CD4-positive, alpha-beta T cell treated with Interferon alpha-2 for 1 hour (primary cell): Measurements from ENCODE around the gene KIFC1.
"Not testable (repeated sequence)": the region's sequence is repeated elsewhere in the genome, so short reads cannot be mapped to it uniquely, and the experiment has no call there.

ENCODE experiments used
- DNase-seq, 2 donors: peaks; one replicate each; pipeline ENCODE4 v3.0.0-alpha.2; 2020 to 2022

KIFC1 gene, protein sequence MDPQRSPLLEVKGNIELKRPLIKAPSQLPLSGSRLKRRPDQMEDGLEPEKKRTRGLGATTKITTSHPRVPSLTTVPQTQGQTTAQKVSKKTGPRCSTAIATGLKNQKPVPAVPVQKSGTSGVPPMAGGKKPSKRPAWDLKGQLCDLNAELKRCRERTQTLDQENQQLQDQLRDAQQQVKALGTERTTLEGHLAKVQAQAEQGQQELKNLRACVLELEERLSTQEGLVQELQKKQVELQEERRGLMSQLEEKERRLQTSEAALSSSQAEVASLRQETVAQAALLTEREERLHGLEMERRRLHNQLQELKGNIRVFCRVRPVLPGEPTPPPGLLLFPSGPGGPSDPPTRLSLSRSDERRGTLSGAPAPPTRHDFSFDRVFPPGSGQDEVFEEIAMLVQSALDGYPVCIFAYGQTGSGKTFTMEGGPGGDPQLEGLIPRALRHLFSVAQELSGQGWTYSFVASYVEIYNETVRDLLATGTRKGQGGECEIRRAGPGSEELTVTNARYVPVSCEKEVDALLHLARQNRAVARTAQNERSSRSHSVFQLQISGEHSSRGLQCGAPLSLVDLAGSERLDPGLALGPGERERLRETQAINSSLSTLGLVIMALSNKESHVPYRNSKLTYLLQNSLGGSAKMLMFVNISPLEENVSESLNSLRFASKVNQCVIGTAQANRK

DNA sequence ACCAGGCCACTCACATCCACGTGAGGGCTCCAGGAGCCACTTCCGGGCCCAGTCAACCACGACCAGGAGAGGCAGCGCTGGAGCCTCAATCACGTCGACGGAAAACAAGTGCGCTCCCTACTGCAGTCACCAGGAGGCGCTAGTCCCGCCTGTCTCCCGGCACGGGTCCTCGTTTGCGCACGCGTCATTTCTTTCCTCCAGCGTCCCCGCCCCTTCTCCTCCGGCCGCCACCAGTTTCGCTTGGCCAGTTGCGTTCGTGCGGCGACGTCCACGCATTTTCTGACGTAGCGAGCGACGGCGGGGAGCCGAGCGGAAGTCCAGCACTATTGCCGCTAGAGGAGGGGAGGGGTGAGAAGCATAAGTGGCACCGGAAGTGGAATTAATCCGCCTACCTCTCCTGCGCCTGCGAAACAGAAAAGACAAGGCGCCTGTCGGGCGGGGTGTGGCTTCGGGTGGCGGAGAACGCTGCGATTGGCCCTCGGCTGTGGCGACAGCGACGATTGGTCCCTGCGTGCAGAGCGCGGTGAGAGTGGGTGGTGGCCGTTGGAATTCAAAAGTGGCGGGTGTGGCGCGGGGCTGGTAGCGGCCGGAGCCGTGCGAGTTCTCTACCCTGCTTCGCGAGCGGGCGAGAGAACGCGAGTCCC is at the start of gene KIFC1:
KIFC1 (plus strand) TSS at position 546 of the 644 bp plus-strand sequence. CDS start 163 bp downstream, outside the sequence.
- DNase-seq: peak; percentile 99 to 100

DNA sequence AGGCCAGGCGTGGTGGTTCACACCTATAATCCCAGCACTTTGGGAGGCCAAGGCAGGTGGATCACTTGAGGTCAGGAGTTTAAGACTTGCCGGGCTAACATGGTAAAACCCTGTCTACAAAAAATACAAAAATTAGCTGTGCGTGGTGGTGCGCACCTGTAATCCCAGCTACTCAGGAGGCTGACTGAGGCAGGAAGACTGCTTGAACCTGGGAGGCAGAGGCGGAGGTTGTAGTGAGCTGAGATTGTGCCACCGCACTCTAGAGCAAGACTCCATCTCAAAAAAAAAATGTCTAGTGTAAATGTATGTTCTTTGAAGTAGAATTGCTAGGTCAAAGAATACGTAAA is 48.0 kb upstream of the KIFC1 start:
- not testable (repeated sequence) for DNase-seq

DNA sequence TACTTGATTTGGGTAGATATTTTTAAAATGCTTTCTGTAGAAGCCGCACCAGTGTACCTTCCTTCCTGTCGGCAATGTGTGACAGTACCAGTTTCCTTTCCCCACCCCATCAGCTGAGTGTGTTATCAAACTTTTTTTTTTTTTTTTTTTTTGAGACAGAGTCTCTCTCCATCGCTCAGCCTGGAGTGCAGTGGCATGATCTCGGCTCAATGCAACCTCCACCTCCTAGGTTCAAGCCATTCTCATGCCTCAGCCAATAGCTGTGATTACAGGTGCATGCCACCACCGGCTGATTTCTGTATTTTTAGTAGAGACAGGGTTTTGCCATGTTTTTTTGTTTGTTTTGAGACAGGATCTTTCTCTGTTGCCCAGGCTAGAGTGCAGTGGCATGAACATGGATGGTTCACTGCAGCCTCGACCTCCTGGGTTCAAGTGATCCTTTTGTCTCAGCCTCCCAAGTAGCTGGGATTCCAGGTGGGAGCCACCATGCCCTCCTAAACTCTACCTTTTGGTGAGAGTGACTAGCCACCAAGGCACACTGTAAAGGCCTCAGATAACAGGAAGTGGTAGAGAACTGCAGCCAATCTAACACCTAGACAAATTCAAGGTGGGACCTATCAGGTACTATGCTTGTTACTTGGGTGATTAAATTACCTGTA is 47.5 kb upstream of the KIFC1 start:
- peak; percentile 83 to 88 for DNase-seq

DNA sequence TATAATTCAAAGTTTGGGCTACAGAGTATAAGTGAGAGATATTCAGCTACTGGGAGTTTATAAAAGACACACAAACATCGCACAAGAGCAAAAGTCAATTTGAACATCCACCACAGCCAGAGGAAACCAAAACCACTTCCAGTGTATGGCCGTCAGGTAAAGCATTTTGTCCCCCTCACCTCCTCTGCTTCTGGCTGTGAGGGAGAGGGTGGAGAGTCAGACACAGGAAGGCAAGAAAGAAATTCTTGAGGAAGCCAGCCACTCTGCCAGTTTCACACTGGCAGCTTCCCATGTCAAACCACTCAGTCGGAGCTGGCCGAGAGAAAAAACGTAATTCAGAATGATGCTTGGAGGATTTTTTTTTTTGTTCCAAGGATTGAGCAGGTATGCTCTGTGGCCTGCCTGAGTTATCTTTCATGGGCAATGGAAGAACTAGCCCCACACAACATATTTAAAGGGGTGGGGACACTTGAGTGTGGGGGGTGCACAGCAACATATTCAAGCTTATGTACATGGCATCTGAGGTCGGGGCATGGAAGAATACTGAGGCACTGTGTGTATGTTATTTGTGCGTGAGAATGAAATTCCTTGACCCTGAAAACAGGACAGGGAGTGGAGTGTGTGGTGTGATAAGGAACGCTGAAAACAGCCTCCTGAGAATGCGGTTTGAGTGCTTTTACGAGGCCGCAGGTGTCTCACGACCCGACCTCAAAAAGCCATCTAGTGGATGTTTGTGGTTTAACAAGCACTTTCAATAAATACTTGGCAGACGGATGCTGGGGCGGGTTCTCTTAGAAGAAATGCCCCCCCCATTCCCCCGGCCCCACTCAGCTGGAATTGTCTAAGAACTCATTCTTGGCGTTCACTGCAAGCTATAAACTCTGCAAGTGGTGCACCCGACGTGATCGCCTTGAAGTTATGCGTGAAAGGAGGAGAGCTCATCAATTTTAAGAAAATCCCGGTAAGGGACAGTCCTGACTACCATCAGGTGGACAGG is 46.6 kb upstream of the KIFC1 start:
- peak; percentile 79 to 90 for DNase-seq

DNA sequence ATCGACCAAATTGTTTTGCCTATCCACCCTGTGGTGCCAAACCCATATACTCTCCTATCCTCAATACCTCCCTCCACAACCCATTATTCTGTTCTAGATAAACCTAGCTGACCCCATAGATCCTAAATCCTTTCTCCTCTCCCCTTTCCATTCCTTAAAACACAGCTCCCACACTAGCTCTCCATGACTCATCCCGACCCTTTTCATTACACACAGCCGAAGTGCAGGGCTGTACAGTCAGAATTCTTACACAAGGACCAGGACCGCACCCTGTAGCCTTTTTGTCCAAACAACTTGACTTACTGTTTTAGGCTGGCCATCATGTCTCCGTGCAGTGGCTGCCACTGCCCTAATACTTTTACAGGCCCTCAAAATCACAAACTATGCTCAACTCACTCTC is 44.7 kb upstream of the KIFC1 start:
- DNase-seq: not testable (repeated sequence)

DNA sequence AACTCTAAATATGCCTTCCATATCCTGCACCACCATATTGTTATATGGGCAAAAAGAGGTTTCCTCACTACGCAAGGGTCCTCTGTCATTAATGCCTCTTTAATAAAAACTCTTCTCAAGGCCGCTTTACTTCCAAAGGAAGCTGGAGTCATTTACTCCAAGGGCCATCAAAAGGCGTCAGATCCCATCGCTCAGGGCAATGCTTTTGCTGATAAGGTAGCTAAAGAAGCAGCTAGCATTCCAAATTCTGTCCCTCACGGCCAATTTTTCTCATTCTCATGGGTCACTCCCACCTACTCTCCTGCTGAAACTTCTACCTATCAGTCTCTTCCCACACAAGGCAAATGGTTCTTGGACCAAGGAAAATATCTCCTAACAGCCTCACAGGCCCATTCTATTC is 43.8 kb upstream of the KIFC1 start:
- DNase-seq: no peak

DNA sequence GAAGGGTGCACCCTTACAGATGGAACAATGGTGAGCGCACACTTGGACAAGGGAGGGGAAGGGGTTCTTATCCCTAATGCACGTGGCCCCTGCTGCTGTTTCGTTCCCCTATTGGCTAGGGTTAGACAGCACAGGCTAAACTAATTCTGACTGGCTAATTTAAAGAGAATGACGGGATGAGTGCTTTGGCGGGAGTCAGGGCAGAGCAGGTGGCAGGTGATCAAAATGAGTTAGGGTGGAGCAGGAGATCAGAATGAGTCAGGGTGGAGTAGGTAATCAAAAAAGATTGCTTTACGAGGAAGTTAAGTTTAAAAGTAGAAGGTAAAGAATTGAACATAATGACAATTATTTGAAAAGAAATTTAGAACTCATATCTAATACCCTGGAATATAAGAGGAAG is 35.8 kb upstream of the KIFC1 start:
- DNase-seq: not testable (repeated sequence)

DNA sequence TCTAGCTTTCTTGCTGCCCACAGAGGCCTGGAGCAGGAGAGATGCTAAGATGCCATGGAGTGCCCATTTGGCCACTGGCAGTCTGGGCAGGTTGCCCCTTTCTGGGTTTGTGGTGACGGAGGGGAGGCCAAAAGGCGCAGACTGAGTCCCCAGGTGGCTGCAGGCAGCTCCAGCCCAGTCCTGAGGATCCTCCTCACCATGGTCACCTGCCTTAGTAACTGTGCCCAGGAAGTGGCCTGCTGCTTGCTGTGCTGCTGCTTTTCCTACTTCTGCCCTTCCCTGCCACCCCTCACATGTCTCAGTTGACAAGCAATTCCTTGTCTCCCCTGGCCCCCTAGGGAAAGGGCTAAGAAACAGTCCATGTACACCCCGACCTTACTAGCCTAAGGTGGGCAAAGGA is 35.3 kb upstream of the KIFC1 start:
- no peak for DNase-seq

DNA sequence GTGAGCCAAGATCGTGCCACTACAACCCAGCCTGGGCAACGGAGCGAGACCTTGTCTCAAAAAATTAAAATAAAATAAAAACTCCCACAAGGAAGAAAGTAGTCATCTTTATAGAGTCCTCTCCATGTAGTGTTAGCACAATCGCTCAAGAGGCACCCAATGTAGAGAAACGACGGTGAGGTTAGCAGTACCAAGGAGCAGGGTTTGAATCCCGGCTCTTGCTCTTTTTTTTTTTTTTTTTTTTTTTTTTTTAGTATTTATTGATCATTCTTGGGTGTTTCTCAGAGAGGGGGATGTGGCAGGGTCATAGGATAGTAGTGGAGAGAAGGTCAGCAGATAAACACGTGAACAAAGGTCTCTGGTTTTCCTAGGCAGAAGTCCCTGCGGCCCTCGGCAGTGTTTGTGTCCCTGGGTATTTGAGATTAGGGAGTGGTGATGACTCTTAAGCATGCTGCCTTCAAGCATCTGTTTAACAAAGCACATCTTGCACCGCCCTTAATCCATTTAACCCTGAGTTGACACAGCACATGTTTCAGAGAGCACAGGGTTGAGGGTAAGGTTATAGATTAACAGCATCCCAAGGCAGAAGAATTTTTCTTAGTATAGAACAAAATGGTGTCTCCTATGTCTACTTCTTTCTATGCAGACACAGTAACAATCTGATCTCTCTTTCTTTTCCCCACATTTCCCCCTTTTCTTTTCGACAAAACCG is 34.3 kb upstream of the KIFC1 start:
- not testable (repeated sequence) for DNase-seq

DNA sequence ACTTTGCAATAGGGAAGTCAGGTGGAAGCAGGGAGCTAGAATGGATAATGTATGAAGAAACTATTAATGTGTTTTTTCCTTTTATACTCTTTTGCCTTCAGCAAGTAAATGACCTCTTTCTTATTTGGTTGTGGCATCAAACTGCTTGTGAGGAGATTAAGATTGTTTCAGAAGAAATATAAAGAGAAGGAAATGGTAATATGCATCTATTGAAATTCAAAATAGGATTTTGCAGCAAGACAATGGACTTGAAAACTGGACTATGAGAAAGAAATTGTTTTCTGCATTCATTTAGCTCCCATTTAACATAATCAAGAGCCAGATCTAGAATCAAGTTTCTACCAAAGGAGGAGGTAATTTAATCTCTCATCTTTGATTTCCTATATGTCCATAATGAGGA is 32.3 kb upstream of the KIFC1 start:
- no peak for DNase-seq

DNA sequence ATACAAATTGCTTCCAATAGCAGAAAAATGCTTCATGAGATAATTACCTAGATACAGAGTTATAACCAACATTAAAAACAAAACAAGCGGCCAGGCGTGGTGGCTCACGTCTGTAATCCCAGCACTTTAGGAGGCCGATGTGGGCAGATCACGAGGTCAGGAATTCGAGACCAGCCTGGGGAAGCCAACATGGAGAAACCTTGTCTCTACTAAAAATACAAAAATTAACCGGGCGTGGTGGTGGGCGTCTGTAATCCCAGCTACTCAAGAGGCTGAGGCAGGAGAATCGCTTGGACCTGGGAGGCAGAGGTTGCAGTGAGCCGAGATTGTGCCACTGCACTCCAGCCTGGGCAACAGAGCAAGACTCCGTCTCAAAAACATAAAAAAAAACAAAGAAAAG is 28.1 kb upstream of the KIFC1 start:
- not testable (repeated sequence) for DNase-seq

DNA sequence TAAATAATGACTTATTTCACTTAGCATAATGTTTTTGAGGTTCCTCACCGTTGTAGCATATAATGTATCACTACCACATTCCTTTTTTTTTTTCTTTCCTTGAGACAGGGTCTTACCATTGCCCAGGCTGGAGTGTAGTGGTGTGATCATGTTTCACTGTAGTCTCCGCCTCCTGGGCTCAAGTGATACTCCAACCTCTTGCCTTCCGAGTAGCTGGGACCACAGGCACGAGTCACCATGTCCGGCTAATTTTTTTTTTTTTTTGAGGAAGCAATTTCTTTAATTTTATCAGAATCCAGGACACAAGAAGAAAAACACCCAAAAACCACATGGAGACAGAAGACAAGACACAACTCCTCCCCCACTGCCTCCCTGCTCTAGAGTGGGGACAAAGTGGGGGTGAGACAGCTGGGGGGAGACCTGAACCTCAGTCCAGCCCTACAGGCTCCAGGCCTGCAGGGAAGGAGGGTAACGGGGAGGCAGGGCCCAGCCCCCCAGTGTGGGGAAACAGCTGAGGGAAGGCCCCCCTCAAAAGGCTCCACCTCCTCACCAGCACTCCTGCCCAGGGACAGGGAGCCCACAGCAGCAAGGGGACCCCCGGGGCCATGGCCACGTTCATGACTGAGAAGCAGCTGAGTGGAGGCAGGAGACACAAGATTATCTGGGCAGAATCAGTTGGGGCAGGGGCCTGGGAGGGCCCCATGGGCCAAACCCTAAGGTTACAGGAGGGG is 27.0 kb upstream of the KIFC1 start:
- DNase-seq: not testable (repeated sequence)

DNA sequence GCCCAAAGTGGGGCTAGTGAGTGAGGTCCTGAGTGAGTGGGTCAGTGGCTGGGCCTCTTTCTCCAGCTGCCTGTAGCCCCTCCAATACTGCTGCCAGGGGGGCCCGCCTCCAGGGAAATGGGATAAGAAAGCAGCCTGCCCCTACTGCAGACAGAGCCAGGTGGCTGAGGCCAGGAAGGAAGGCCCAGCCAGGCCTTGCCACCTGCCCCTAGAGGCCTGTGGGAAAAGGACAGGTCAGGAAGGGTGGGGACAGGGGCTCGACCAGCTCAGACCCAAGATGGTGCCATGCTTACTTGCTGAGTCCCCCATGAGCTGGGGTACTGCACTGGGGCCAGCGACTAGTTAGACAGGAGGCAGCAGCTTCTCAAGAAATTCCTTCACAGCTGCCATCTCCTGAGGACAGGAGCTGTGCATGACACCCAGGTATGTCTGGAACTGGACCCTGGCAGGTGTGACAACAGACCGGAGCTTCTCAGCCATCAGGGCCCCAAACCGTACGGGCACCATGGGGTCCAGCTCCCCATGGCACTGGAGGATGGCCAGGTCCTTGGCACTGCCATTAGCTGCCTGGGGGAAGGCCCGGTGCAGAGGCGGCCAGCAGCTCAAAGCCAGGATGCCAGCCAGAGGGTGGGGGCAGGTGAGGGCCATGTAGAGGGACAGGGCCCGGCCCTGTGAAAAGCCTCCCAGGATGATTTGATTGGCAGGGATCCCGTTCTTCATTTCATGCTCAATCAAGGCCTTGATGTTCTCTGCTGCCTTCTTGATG is 26.2 kb upstream of the KIFC1 start:
- DNase-seq: not testable (repeated sequence)

DNA sequence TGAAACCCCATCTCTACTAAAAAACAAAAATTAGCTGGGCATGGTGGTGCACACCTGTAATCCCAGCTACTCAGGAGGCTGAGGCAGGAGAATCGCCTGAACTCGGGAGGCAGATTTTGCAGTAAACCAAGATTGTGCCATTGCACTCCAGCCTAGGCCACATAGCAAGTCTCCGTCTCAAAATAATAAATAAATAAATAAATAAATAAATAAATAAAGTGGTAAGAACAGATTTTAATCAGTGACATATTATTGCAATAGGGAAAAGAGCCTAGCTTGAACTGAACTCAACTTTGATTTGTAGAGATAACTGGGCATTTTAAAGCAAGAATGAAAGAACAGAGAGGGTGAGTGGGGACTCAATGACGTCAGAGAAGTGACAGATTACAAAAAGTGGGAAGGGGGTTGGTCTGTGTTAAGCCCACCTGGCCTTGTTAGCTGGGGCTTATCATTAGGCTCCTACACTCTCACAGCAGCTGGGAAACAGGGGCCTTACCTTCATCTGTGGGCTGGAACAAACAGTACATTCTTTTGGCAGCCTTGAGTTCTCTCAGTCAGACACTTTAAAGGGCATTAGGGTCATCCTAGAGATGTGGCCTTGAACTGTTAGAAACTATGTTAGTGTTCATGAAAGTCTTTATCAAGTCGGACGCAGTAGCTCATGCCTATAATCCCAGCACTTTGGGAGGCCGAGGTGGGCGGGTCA is 24.5 kb upstream of the KIFC1 start:
- no peak for DNase-seq

DNA sequence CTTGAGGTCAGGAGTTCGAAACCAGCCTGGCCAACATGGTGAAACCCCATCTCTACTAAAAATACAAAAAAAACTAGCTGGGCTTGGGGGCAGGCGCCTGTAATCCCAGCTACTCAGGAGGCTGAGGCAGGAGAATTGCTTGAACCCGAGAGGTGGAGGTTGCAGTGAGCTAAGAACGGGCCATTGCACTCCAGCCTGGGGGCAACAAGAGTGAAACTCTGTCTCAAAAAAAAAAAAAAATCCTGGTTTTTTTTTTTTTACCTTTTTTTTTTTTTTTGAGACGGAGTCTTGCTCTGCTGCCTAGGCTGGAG is 24.0 kb upstream of the KIFC1 start:
- DNase-seq: not testable (repeated sequence)

DNA sequence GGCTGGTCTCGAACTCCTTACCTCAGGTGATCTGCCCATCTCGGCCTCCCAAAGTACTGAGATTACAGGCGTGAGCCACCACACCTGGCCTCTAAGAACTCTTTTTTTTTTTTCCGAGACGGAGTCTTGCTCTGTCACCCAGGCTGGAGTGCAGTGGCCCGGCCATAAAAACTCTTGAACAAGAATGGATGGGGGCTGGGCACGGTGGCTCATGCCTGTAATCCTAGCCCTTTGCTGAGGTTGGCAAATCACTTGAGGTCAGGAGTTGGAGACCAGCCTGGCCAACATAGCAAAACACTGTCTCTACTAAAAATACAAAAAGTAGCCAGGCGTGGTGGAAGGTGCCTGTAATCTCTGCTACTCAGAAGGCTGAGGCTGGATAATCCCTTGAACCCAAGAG is 19.7 kb upstream of the KIFC1 start:
- not testable (repeated sequence) for DNase-seq

DNA sequence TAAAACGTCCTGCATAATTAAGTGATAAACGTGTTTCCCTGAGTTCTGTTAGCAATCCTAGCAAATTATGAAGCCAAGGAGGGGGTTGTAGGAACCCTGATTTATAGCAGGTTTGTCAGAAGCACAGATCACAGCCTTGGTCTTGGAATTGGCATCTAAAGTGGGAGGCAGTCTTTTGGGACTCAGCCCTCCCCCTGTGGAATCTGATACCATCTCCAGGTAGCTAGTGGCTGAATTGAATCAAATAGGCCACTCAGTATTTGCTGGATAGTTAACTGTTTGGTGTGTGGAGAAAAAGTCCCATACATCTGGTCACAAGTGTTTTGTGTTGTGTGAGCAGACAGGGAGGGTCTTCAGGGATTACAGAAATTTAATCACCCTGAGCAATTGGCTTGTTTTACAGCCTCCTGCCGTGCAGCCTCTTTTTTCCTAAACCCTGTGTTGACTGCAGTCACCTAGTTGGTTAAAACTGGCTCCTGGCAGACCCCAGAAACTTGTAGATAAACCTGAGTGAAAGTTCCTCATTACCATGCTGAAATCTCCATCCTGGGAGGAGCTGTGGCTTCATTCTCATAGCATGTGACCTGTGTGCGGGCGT is 19.0 kb upstream of the KIFC1 start:
- no peak for DNase-seq

DNA sequence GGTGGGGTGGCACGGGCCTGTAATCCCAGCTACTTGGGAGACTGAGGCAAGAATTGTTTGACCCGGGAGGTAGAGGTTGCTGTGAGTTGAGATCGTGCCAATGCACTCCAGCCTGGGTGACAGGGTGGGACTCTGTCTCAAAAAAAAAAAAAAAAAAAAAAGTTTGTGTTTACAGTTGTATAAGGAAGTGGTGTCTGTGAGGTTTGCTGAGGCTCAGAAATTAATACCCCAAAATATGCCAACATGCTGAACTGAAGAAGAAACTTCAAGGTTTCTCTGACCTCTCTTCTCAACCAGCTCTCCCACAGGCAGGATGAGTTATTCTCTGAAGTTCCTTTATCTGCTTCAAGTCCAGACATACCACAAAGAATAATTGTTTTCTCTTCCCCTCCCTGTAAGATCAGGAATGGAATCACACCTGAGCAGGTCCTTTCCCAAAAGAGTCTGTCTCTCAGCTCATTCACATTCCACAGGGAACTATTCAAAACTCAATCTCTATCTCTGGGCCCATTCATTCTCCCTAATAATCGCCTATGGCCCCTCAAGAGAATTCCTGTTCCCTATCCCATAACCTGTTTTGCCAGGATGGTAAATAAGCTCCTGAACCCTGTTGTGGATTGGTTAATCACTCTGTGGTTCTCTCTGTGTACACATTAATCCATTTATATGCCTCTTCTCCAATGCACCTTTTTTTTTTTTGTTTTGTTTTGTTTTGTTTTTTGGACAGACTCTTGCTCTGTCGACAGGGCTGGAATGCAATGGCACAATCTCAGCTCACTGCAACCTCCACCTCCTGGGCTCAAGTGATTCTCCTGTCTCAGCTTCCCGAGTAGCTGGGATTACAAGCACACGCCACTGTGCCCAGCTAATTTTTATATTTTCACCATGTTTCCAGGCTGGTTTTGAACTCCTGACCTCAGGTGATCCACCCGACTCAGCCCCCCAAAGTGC is 17.4 kb upstream of the KIFC1 start:
- no peak for DNase-seq
